Measurements from ENCODE around the gene GLB1L. TPM values are rescaled to one million over a fixed set of nuclear protein-coding genes. Genes with fewer than 3 reads are reported as not detected.

GLB1L gene
- total and polyA plus RNA-seq, 7 donors: 2.1 to 26.0 (median 6.9) TPM

- Histone ChIP-seq H3K4me1 (peaks cover 0 to 54% (median 46%) of the 10 kb centered on the region in 4 donors), H3K4me3 (peak overlapping the region in 1 of 4 donors; percentile 78), H3K36me3 (peaks cover 5 to 27% (median 18%) of the 10 kb centered on the region in 4 donors), H3K9me3 (no peaks in the 10 kb centered on the region), H3K27me3 (no peaks in the 10 kb centered on the region), H3K27ac (peak overlapping the region; percentile 94 to 99 (median 95))
- peak; percentile 92 for DNase-seq
- 25 to 27% methylated on average over 25 of the region's 25 CpGs for WGBS, 2 donors
- peak; percentile 90 to 99 (median 96) for TF ChIP-seq CTCF (IDR thresholded peaks at IDR 0.05)
- TF ChIP-seq POLR2AphosphoS5 (IDR thresholded peaks at IDR 0.05): peak in 2 of 4 donors; percentile 7 to 21
- no peak for TF ChIP-seq POLR2A (IDR thresholded peaks at IDR 0.05)
- intact Hi-C loops (cut with DNase I): loop anchor here (1.0 to 5.0 kb wide), 5 partner anchors 25 to 118 kb away; partner anchors contain the start of genes ABCB6, CNPPD1, DNPEP and NHEJ1
These were observed 32.7 kb upstream of the GLB1L start for GRCh38 chr2:219277703-219278654.

- H3K4me3 ChIP-seq: no peak overlapping the region
- H3K27me3 ChIP-seq: no peaks in the 10 kb centered on the region
- intact Hi-C loops (cut with DNase I): no loop called here
- no peak for DNase-seq
- peak overlapping the region; percentile 64 to 89 (median 76) for H3K27ac ChIP-seq
- TF ChIP-seq POLR2A (IDR thresholded peaks at IDR 0.05): no peak
- TF ChIP-seq POLR2AphosphoS5 (IDR thresholded peaks at IDR 0.05): no peak
- TF ChIP-seq EP300 (IDR thresholded peaks at IDR 0.05): no peak
- no peak for TF ChIP-seq CTCF (IDR thresholded peaks at IDR 0.05)
- H3K36me3 ChIP-seq: no peaks in the 10 kb centered on the region
- 68% methylated on average over 6 of the region's 6 CpGs for WGBS, 2 donors
- H3K4me1 ChIP-seq: peaks cover 0 to 28% (median 26%) of the 10 kb centered on the region in 4 donors
- H3K9me3 ChIP-seq: no peaks in the 10 kb centered on the region
These were observed 29.2 kb upstream of the GLB1L start for GRCh38 chr2:219274361-219274921.

- DNase-seq: no peak
These were observed 28.7 kb upstream of the GLB1L start for GRCh38 chr2:219273937-219274336.

GRCh38 chr2:219272995-219273394 lies 27.8 kb upstream of the GLB1L start:
- TF ChIP-seq EP300 (IDR thresholded peaks at IDR 0.05) (no peak), CTCF (IDR thresholded peaks at IDR 0.05) (no peak), POLR2A (IDR thresholded peaks at IDR 0.05) (no peak), POLR2AphosphoS5 (IDR thresholded peaks at IDR 0.05) (no peak)
- 75 to 76% methylated on average over 2 of the region's 2 CpGs for WGBS, 2 donors
- no peak for DNase-seq
- no peak overlapping the region for H3K4me3 ChIP-seq
- no peaks in the 10 kb centered on the region for H3K9me3 ChIP-seq
- H3K4me1 ChIP-seq: peaks cover 0 to 19% (median 16%) of the 10 kb centered on the region in 4 donors
- H3K27ac ChIP-seq: no peak overlapping the region
- intact Hi-C loops (cut with DNase I): no loop called here
- no peaks in the 10 kb centered on the region for H3K36me3 ChIP-seq
- no peaks in the 10 kb centered on the region for H3K27me3 ChIP-seq

More at GRCh38 chr2:219273937-219274336, 28.7 kb upstream of the GLB1L start:
- Histone ChIP-seq H3K4me3 (no peak overlapping the region), H3K27me3 (no peaks in the 10 kb centered on the region), H3K36me3 (no peaks in the 10 kb centered on the region), H3K9me3 (no peaks in the 10 kb centered on the region), H3K4me1 (peaks cover 0 to 28% (median 25%) of the 10 kb centered on the region in 4 donors), H3K27ac (peak overlapping the region; percentile 64 to 89 (median 76))
- no peak for TF ChIP-seq POLR2AphosphoS5 (IDR thresholded peaks at IDR 0.05)
- no peak for TF ChIP-seq EP300 (IDR thresholded peaks at IDR 0.05)
- TF ChIP-seq CTCF (IDR thresholded peaks at IDR 0.05): no peak
- TF ChIP-seq POLR2A (IDR thresholded peaks at IDR 0.05): no peak
- WGBS, 2 donors: 88 to 92% methylated on average over 3 of the region's 3 CpGs
- intact Hi-C loops (cut with DNase I): no loop called here

Data from sigmoid colon (tissue), 7 donors.